ENCODE measurements around the gene VDAC1. TPM values are rescaled to one million over a fixed set of nuclear protein-coding genes. Genes with fewer than 3 reads are reported as not detected.

Gene VDAC1
- total RNA-seq, 1 donor from 2014 or later: 218 TPM

- H3K4me3 Mint-ChIP-seq: no peak overlapping the region
- H3K27ac Mint-ChIP-seq (ENCODE audit: unreplicated experiment): peak overlapping the region; percentile 57
- no peak for TF ChIP-seq CTCF (conservative IDR thresholded peaks at IDR 0.05)
- H3K9me3 Mint-ChIP-seq: no peaks in the 10 kb centered on the region
- H3K36me3 Mint-ChIP-seq (ENCODE audit: low read depth): no peaks in the 10 kb centered on the region
- no peaks in the 10 kb centered on the region for H3K4me1 Mint-ChIP-seq
- peaks cover 9% of the 10 kb centered on the region for H3K27me3 Mint-ChIP-seq (ENCODE audit: low read depth)
- DNase-seq (ENCODE audit: low read depth, low spot score): no peak
Observed at GRCh38 chr5:133927300-133928180, 77.2 kb downstream of the VDAC1 start.

- no peak overlapping the region for H3K27ac Mint-ChIP-seq (ENCODE audit: unreplicated experiment)
- peaks cover 9% of the 10 kb centered on the region for H3K27me3 Mint-ChIP-seq (ENCODE audit: low read depth)
- H3K9me3 Mint-ChIP-seq: no peaks in the 10 kb centered on the region
- no peak overlapping the region for H3K4me3 Mint-ChIP-seq
- no peaks in the 10 kb centered on the region for H3K4me1 Mint-ChIP-seq
- no peak for DNase-seq (ENCODE audit: low read depth, low spot score)
- no peaks in the 10 kb centered on the region for H3K36me3 Mint-ChIP-seq (ENCODE audit: low read depth)
- TF ChIP-seq CTCF (conservative IDR thresholded peaks at IDR 0.05): no peak
Observed at GRCh38 chr5:133926489-133927299, 78.1 kb downstream of the VDAC1 start.

- no peaks in the 10 kb centered on the region for H3K9me3 Mint-ChIP-seq
Observed at GRCh38 chr5:133925866-133926488, 78.8 kb downstream of the VDAC1 start.

GRCh38 chr5:133925269-133925668, 79.5 kb downstream of the VDAC1 start:
- no peaks in the 10 kb centered on the region for H3K4me1 Mint-ChIP-seq
- no peaks in the 10 kb centered on the region for H3K36me3 Mint-ChIP-seq (ENCODE audit: low read depth)
- H3K27ac Mint-ChIP-seq (ENCODE audit: unreplicated experiment): no peak overlapping the region
- H3K4me3 Mint-ChIP-seq: no peak overlapping the region
- peaks cover 9% of the 10 kb centered on the region for H3K27me3 Mint-ChIP-seq (ENCODE audit: low read depth)
- no peaks in the 10 kb centered on the region for H3K9me3 Mint-ChIP-seq
- no peak for TF ChIP-seq CTCF (conservative IDR thresholded peaks at IDR 0.05)
- no peak for DNase-seq (ENCODE audit: low read depth, low spot score)

More at GRCh38 chr5:133925866-133926488, 78.8 kb downstream of the VDAC1 start:
- Mint-ChIP-seq H3K27me3 (ENCODE audit: low read depth) (peaks cover 9% of the 10 kb centered on the region), H3K36me3 (ENCODE audit: low read depth) (no peaks in the 10 kb centered on the region), H3K4me3 (no peak overlapping the region), H3K27ac (ENCODE audit: unreplicated experiment) (no peak overlapping the region), H3K4me1 (no peaks in the 10 kb centered on the region)
- no peak for DNase-seq (ENCODE audit: low read depth, low spot score)
- no peak for TF ChIP-seq CTCF (conservative IDR thresholded peaks at IDR 0.05)

- Mint-ChIP-seq H3K4me3 (no peak overlapping the region), H3K4me1 (no peaks in the 10 kb centered on the region), H3K27ac (ENCODE audit: unreplicated experiment) (no peak overlapping the region), H3K36me3 (ENCODE audit: low read depth) (no peaks in the 10 kb centered on the region), H3K9me3 (no peaks in the 10 kb centered on the region), H3K27me3 (ENCODE audit: low read depth) (peaks cover 9% of the 10 kb centered on the region)
- no peak for DNase-seq (ENCODE audit: low read depth, low spot score)
- no peak for TF ChIP-seq CTCF (conservative IDR thresholded peaks at IDR 0.05)
Observed at GRCh38 chr5:133924221-133924920, 80.4 kb downstream of the VDAC1 start.
